GM10248 (cell line): ENCODE data around the gene TNFRSF4.

ENCODE experiments used
- CTCF ChIA-PET: fragments of 300-600 bp; sonication (Branson Sonifier 250); formaldehyde crosslinking; extraction: SDS; loops from one replicate; lab custom pipeline; 2021; ENCODE audit warnings: antibody characterized with exemption; lab: Yijun Ruan, JAX
- POLR2A ChIA-PET: fragments of 350-650 bp; sonication (Branson Sonifier 250); formaldehyde crosslinking; extraction: SDS; loops from one replicate; lab custom pipeline; 2020; ENCODE audit warnings: antibody characterized with exemption; lab: Yijun Ruan, JAX
- DNase-seq: peaks from one replicate; pipeline ENCODE4 v3.0.0; 2012; ENCODE audit errors: extremely low spot score
- CTCF ChIP-seq: IDR thresholded peaks from 2 replicates; pipeline ENCODE4 v1.5.1; 2012; ENCODE audit warnings: mild to moderate bottlenecking, low read depth; ENCODE audit errors: extremely low read depth, missing control alignments, control extremely low read depth

TNFRSF4 gene

GRCh38 chr1:1213345-1214265 is at the start of gene TNFRSF4:
Gene TNFRSF4 (minus strand): TSS chr1:1214153. CDS start chr1:1214127, 26 bp downstream.
- TF ChIP-seq CTCF, result no peak
- ChIA-PET CTCF (interaction anchor here (0.9 to 1.4 kb wide), 2 partner anchors 16 to 150 kb away, joined by 3 to 5 read pairs; no protein-coding TSS in a partner anchor), POLR2A (interaction anchor here (0.5 kb wide), 1 partner anchor 28 kb away, joined by 6 read pairs; no protein-coding TSS in a partner anchor)
- DNase-seq, result no peak

- TF ChIP-seq CTCF, result no peak
- ChIA-PET CTCF (interaction anchor here (1.3 kb wide), 1 partner anchor 29 kb away, joined by 3 read pairs; no protein-coding TSS in a partner anchor), POLR2A (no interaction called here)
- no peak for DNase-seq
These were observed 48.8 kb upstream of the TNFRSF4 start for GRCh38 chr1:1262758-1263157.

- CTCF ChIA-PET, result interaction anchor here (1.0 to 1.3 kb wide), 2 partner anchors 9 to 30 kb away, joined by 3 read pairs; no protein-coding TSS in a partner anchor
- POLR2A ChIA-PET, result no interaction called here
- TF ChIP-seq CTCF, result no peak
- DNase-seq, result no peak
These were observed 48.1 kb upstream of the TNFRSF4 start for GRCh38 chr1:1262071-1262470.

GRCh38 chr1:1260843-1261560 is 47.0 kb upstream of the TNFRSF4 start:
- POLR2A ChIA-PET, result no interaction called here
- no peak for TF ChIP-seq CTCF
- CTCF ChIA-PET, result interaction anchor here (0.7 to 1.8 kb wide), 5 partner anchors 10 to 276 kb away, joined by 3 to 6 read pairs (median 3); no protein-coding TSS in a partner anchor
- no peak for DNase-seq

GRCh38 chr1:1259951-1260600 is 46.1 kb upstream of the TNFRSF4 start:
- DNase-seq, result no peak
- ChIA-PET POLR2A (no interaction called here), CTCF (interaction anchor here (1.5 to 1.8 kb wide), 3 partner anchors 9 to 275 kb away, joined by 3 to 6 read pairs (median 3); no protein-coding TSS in a partner anchor)
- no peak for TF ChIP-seq CTCF
